GM18907 (cell line): Measurements from ENCODE around the gene TRERF1.

Experiments used
- ATAC-seq: cut with Tn5 transposase; IDR thresholded peaks from one replicate; pipeline ENCODE4 v1.9.1; 2021; ENCODE audit warnings: mild to moderate bottlenecking, moderate library complexity; ENCODE audit not compliant: unreplicated experiment

Gene TRERF1

GRCh38 chr6:42374018-42374669 is 77.6 kb downstream of the TRERF1 start:
- ATAC-seq, result no peak

- ATAC-seq, result no peak
These were observed 79.0 kb downstream of the TRERF1 start for GRCh38 chr6:42372699-42373098.

- ATAC-seq, result no peak
These were observed 81.3 kb downstream of the TRERF1 start for GRCh38 chr6:42370323-42370985.

- no peak for ATAC-seq
These were observed 82.2 kb downstream of the TRERF1 start for GRCh38 chr6:42369568-42369967.

GRCh38 chr6:42368181-42368580 is 83.5 kb downstream of the TRERF1 start:
- no peak for ATAC-seq

- peak; percentile 63 for ATAC-seq
These were observed 84.2 kb downstream of the TRERF1 start for GRCh38 chr6:42367353-42368011.

GRCh38 chr6:42366999-42367352 is 84.8 kb downstream of the TRERF1 start:
- ATAC-seq, result peak; percentile 5

- no peak for ATAC-seq
These were observed 85.6 kb downstream of the TRERF1 start for GRCh38 chr6:42366011-42366705.

- ATAC-seq, result no peak
These were observed 86.7 kb downstream of the TRERF1 start for GRCh38 chr6:42365021-42365420.

GRCh38 chr6:42363926-42364849 is 87.5 kb downstream of the TRERF1 start:
- no peak for ATAC-seq

GRCh38 chr6:42361036-42361435 is 90.7 kb downstream of the TRERF1 start:
- ATAC-seq, result no peak

- no peak for ATAC-seq
These were observed 92.7 kb downstream of the TRERF1 start for GRCh38 chr6:42359021-42359420.

GRCh38 chr6:42355416-42355815 is 96.3 kb downstream of the TRERF1 start:
- no peak for ATAC-seq

GRCh38 chr6:42354702-42355101 is 97.0 kb downstream of the TRERF1 start:
- ATAC-seq, result no peak

- no peak for ATAC-seq
These were observed 98.7 kb downstream of the TRERF1 start for GRCh38 chr6:42352856-42353564.

GRCh38 chr6:42350911-42351310 is 100.8 kb downstream of the TRERF1 start:
- no peak for ATAC-seq

GRCh38 chr6:42349753-42350511 is 101.8 kb downstream of the TRERF1 start:
- no peak for ATAC-seq

GRCh38 chr6:42347456-42347855 is 104.3 kb downstream of the TRERF1 start:
- ATAC-seq, result no peak

- ATAC-seq, result no peak
These were observed 105.9 kb downstream of the TRERF1 start for GRCh38 chr6:42345696-42346416.
